ENCODE data around the gene SLC36A4. TPM values are rescaled to one million over a fixed set of nuclear protein-coding genes. Genes with fewer than 3 reads are reported as not detected.

Gene SLC36A4
- total and polyA plus RNA-seq, 2 experiments from 2014 or later = 26.2 to 56.8 TPM

DNA sequence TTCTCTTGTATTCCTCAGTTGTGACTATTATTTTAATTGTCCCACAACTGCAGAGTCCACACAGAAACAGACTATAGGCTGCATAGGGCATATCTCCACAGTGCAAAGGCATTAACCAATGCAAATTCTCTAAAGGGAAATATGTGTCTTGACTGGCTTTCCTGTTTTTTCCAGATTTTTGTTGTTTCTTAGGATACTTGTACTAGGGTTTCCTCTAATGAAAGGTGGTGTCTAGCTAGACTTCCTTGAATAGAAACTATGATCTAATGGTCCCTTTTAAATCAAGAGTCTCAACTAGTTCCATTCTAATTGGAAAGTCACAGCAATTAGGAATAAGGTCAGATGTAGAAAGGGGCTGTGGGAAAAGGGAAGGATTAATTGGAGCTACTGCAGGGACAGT lies 37.6 kb downstream of the SLC36A4 start:
- no peak for DNase-seq (ENCODE audit: low read depth in 1 of 2, low spot score in 1 of 2)
- H3K9me3 ChIP-seq (ENCODE audit: low read depth) = no peaks in the 10 kb centered on the region
- H3K4me1 ChIP-seq (ENCODE audit: low read depth) = no peaks in the 10 kb centered on the region
- H3K36me3 ChIP-seq = peaks cover 28% of the 10 kb centered on the region
- H3K4me3 ChIP-seq = no peak overlapping the region
- TF ChIP-seq, protein P1, sequence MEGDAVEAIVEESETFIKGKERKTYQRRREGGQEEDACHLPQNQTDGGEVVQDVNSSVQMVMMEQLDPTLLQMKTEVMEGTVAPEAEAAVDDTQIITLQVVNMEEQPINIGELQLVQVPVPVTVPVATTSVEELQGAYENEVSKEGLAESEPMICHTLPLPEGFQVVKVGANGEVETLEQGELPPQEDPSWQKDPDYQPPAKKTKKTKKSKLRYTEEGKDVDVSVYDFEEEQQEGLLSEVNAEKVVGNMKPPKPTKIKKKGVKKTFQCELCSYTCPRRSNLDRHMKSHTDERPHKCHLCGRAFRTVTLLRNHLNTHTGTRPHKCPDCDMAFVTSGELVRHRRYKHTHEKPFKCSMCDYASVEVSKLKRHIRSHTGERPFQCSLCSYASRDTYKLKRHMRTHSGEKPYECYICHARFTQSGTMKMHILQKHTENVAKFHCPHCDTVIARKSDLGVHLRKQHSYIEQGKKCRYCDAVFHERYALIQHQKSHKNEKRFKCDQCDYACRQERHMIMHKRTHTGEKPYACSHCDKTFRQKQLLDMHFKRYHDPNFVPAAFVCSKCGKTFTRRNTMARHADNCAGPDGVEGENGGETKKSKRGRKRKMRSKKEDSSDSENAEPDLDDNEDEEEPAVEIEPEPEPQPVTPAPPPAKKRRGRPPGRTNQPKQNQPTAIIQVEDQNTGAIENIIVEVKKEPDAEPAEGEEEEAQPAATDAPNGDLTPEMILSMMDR (IDR thresholded peaks at IDR 0.05; ENCODE audit: low read depth, low read length) = no peak
- H3K27me3 ChIP-seq = no peaks in the 10 kb centered on the region
- H3K27ac ChIP-seq = no peak overlapping the region

DNA sequence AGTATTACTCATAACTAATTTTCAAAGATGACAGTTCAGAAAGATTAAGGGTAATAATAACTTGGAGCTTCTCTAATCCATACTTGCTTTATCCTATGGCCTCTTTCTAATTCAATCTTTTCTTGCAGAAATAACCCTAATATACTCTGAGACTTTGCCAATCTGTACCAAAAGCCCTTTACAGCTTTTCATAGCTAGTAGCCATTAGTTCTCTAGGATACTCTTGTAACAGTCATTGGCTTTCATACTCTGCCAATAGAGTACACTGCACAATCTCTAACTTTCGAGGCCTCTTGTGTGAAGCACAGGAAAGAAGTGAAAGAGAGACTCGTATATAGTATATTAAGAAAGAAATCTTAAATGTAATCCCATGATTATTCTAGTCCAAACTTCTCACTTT lies 38.1 kb downstream of the SLC36A4 start:
- TF ChIP-seq, protein P1 (IDR thresholded peaks at IDR 0.05; ENCODE audit: low read depth, low read length) = no peak
- Histone ChIP-seq H3K9me3 (ENCODE audit: low read depth) (no peaks in the 10 kb centered on the region), H3K36me3 (peaks cover 28% of the 10 kb centered on the region), H3K27ac (no peak overlapping the region), H3K27me3 (no peaks in the 10 kb centered on the region), H3K4me3 (no peak overlapping the region), H3K4me1 (ENCODE audit: low read depth) (no peaks in the 10 kb centered on the region)
- no peak for DNase-seq (ENCODE audit: low read depth in 1 of 2, low spot score in 1 of 2)

DNA sequence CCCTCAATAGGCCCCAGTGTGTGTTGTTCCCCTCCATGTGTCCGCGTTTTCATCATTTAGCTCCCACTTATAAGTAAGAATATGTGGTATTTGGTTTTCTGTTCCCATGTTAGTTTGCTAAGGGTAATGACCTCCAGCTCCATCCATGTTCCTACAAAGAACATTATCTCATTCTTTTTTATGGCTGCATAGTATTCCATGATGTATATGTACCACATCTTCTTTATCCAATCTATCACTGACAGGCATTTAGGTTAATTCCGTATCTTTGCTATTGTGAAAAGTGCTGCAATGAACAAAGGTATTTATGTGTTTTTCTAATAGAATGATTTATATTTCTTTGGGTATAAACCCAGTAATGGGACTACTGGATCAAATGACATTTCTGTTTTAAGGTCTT lies 42.1 kb downstream of the SLC36A4 start:
- DNase-seq (ENCODE audit: low read depth in 1 of 2, low spot score in 1 of 2) = no peak
- Histone ChIP-seq H3K36me3 (peaks cover 12% of the 10 kb centered on the region), H3K27me3 (no peaks in the 10 kb centered on the region), H3K27ac (no peak overlapping the region), H3K9me3 (ENCODE audit: low read depth) (no peaks in the 10 kb centered on the region), H3K4me3 (no peak overlapping the region), H3K4me1 (ENCODE audit: low read depth) (no peaks in the 10 kb centered on the region)
- TF ChIP-seq, protein P1 (IDR thresholded peaks at IDR 0.05; ENCODE audit: low read depth, low read length) = no peak

DNA sequence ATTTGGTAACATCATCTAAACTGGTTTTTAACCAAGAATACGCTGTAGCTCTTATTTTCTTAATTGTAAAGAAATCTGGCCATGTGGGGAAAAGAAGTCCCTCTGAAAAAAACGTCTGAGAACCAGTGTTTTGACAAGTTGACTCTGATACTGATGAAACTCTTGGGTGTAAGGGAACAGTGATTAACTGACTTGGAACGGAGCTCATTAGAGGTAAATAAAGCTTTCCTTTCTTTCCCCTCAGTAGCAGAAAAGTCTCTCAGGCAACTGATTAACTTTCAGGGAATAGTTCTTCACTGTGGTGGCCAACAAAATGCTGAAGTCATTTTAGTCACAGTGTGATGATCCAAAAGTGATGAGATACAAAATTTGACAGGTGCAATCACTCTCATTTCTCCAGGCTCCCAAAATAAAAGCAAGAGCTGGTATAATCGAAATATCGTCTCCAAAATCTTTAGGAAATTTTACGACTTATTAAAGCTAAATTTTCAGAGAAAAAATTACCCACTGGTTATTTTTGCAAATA lies 52.3 kb downstream of the SLC36A4 start:
- no peaks in the 10 kb centered on the region for H3K4me1 ChIP-seq (ENCODE audit: low read depth)
- TF ChIP-seq, protein P1 (IDR thresholded peaks at IDR 0.05; ENCODE audit: low read depth, low read length) = no peak
- peaks cover 14% of the 10 kb centered on the region for H3K36me3 ChIP-seq
- H3K4me3 ChIP-seq = no peak overlapping the region
- H3K27ac ChIP-seq = no peak overlapping the region
- no peaks in the 10 kb centered on the region for H3K9me3 ChIP-seq (ENCODE audit: low read depth)
- H3K27me3 ChIP-seq = no peaks in the 10 kb centered on the region
- DNase-seq (ENCODE audit: low read depth in 1 of 2, low spot score in 1 of 2) = no peak

DNA sequence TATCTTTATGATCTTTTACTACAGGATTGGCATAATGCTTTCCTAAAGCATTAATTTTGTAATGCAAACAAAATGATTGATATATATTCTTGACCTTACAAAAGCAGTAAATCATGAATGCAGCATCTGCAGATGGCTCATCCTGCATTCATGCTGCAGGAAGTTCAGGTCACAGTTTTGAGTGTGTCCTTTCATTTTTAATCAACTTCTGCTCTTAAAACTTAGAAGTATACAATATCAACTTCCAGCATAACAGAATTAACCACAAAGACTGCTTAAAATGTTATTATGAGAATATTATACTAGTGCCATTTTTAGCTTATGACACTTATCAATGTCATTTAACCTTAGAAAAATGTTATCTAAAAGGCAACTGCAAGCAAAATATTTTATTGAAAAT lies 54.0 kb downstream of the SLC36A4 start:
- Histone ChIP-seq H3K4me3 (no peak overlapping the region), H3K4me1 (ENCODE audit: low read depth) (no peaks in the 10 kb centered on the region), H3K36me3 (peaks cover 14% of the 10 kb centered on the region), H3K27me3 (no peaks in the 10 kb centered on the region), H3K9me3 (ENCODE audit: low read depth) (no peaks in the 10 kb centered on the region), H3K27ac (no peak overlapping the region)
- no peak for DNase-seq (ENCODE audit: low read depth in 1 of 2, low spot score in 1 of 2)
- TF ChIP-seq, protein P1 (IDR thresholded peaks at IDR 0.05; ENCODE audit: low read depth, low read length) = no peak

DNA sequence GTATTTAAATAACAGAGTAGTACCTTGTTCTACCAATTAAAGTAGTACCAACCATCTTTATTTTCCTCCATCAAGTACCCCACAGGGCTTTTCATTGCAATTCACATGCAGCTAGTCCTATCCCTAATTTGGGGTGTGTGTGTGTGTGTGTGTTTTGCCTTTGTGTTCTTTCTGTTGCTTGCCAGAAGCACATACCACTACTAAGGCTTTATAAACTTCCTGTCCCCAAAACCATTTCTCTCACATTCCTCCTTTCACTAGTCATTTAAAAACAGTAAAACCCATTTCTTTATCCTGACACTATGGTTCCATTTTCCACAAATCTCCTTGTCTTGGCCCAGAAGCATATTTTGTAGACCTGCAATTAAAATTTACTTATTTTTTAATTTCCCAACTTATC lies 54.6 kb downstream of the SLC36A4 start:
- no peaks in the 10 kb centered on the region for H3K4me1 ChIP-seq (ENCODE audit: low read depth)
- peaks cover 10% of the 10 kb centered on the region for H3K36me3 ChIP-seq
- no peak overlapping the region for H3K4me3 ChIP-seq
- no peak for DNase-seq (ENCODE audit: low read depth in 1 of 2, low spot score in 1 of 2)
- TF ChIP-seq, protein P1 (IDR thresholded peaks at IDR 0.05; ENCODE audit: low read depth, low read length) = no peak
- no peaks in the 10 kb centered on the region for H3K27me3 ChIP-seq
- H3K27ac ChIP-seq = no peak overlapping the region
- no peaks in the 10 kb centered on the region for H3K9me3 ChIP-seq (ENCODE audit: low read depth)

Measured in cardiac muscle cell (in vitro differentiated cells and primary cell).